MM.1S (cell line): Measurements from ENCODE around the gene GTF2IRD2.
"Not testable (repeated sequence)": the region's sequence is repeated elsewhere in the genome, so short reads cannot be mapped to it uniquely, and the experiment has no call there.

Experiments
- EZH2phosphoT487 ChIP-seq: fragments of 300-600 bp; sonication (generic); IDR thresholded peaks from 2 replicates; pipeline ENCODE4 v1.6.1; 2018; ENCODE audit warnings: antibody characterized with exemption, low read length
- TF ChIP-seq, protein P1 (sequence below): fragments of 300-600 bp; sonication (generic); IDR thresholded peaks from 2 replicates; pipeline ENCODE4 v1.5.1; 2016; ENCODE audit warnings: antibody characterized with exemption, low read length, mixed read lengths

DNA sequence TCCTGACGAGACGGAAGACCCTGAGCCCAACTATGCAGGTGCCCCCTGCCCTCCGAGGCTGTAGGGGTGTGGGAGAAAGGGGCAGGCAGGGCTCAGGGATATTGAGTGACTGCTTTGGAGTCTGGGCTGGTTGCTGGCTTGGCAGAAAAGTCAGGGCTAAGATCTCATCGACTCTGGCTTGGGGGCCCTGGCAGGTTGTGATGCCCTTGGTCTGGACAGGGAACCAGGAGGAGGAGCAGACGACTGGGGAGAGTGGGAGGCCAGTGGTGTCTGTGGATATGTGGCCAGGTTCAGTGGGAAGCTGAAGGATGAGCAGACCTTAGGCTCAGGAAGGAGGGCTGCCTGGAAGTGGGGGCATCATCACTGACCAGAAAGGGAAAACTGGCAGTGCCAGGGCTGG, 67.8 kb downstream of the GTF2IRD2 start:
- TF ChIP-seq, protein P1, sequence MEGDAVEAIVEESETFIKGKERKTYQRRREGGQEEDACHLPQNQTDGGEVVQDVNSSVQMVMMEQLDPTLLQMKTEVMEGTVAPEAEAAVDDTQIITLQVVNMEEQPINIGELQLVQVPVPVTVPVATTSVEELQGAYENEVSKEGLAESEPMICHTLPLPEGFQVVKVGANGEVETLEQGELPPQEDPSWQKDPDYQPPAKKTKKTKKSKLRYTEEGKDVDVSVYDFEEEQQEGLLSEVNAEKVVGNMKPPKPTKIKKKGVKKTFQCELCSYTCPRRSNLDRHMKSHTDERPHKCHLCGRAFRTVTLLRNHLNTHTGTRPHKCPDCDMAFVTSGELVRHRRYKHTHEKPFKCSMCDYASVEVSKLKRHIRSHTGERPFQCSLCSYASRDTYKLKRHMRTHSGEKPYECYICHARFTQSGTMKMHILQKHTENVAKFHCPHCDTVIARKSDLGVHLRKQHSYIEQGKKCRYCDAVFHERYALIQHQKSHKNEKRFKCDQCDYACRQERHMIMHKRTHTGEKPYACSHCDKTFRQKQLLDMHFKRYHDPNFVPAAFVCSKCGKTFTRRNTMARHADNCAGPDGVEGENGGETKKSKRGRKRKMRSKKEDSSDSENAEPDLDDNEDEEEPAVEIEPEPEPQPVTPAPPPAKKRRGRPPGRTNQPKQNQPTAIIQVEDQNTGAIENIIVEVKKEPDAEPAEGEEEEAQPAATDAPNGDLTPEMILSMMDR = not testable (repeated sequence)
- not testable (repeated sequence) for TF ChIP-seq EZH2phosphoT487
